NCI-H774 (cell line): ENCODE results near the gene SH2B2.
A peak's percentile ranks its signal among the peaks of the same experiment; 100 is the strongest.
"Not testable (repeated sequence)": the region's sequence is repeated elsewhere in the genome, so short reads cannot be mapped to it uniquely, and the experiment has no call there.

Experiments
- DNase-seq: peaks from one replicate; lab custom pipeline; 2025; lab: John Stamatoyannopoulos, UW

SH2B2 gene

DNA sequence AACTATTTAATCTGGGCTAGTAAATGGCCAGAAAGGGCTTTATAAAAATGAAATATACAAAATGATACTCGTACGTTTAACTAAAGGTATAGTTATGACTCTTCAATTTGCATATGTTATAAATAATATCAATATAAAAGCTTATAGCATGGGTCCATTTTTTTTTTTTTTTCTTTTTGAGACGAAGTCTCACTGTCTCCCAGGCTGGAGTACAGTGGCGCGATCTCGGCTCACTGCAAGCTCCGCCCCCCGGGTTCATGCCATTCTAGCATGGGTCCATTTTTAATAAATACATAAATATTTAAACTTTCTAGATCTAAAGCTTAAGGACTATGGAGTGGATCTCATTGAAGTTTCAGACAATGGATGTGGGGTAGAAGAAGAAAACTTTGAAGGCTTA lies 50.3 kb downstream of the SH2B2 start:
- DNase-seq = not testable (repeated sequence)

DNA sequence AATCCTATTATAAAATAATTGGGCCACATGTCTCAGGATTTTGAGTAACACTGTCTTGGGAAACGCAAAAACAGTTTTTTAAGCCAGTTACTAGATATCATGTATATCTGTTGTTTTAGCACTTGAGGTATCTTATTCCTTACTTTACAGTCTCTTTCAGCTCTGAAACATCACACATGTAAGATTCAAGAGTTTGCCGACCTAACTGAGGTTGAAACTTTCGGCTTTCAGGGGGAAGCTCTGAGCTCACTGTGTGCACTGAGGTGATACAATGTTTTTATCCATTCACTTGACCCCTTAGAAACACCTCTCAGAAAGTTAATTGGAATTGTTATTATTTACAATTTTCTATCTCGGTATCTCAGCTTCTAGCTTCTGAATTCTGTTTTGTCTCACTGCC lies 50.8 kb downstream of the SH2B2 start:
- not testable (repeated sequence) for DNase-seq

DNA sequence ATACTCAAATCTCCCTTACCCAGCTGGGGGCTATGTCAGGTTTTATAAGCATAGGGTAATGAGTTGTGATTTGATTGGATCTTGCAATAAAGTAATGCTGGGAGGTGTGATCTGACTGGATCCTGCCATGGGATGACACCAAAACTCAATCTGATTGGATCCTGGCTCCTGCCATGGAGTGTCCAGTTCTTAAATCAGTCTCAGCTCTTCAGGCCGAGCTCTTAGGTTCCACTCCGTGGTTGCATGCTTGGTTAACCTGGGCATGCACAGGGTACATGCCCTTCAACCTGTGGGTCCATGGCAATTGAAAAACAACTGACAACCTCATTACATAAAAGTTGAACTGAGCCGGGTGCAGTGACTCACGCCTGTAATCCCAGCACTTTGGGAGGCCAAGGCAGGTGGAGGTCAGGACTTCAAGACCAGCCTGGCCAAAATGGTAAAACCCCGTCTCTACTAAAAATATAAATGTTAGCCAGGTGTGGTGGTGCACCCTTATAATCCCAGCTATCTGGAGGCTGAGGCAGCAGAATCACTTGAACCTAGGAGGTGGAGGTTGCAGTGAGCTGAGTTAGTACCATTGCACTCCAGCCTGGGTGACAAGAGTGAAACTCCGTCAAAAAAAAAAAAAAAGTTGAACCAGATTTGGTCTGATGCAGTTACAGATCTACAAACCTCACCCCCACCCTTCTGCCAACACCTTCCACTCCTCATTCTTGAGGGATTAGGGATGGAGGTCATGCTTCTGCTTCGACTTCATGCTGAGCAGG lies 54.1 kb downstream of the SH2B2 start:
- not testable (repeated sequence) for DNase-seq

DNA sequence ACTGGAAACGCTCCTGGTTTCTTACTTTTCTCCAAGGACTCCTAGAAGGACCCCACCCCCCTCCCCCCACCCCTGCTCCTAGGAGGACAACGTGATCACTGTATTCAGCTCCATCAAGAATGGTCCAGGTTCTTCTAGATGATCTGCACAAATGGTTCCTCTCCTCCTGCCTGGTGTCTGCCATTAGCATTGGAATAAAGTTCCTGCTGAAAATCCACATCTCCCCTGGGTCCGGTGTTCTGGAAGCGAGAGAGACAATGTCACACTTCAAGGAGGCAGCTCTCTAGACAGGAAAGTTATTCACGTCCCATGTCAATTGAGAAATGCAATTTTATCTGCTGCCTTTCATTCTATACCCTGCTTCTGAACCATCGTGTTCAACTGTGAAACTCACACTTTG lies 60.3 kb downstream of the SH2B2 start:
- not testable (repeated sequence) for DNase-seq

GRCh38 chr7:102356344-102356743 lies 69.7 kb downstream of the SH2B2 start, which contains the start of gene SPDYE6:
Gene SPDYE6 (minus strand): TSS chr7:102356444. CDS start chr7:102356023, 421 bp downstream.
- DNase-seq = not testable (repeated sequence)

GRCh38 chr7:102363549-102364393 lies 77.1 kb downstream of the SH2B2 start:
- peak; percentile 93 for DNase-seq

GRCh38 chr7:102364394-102364886 lies 77.8 kb downstream of the SH2B2 start:
- DNase-seq = not testable (repeated sequence)

- DNase-seq = not testable (repeated sequence)
Observed at GRCh38 chr7:102365390-102365789, 78.7 kb downstream of the SH2B2 start.

DNA sequence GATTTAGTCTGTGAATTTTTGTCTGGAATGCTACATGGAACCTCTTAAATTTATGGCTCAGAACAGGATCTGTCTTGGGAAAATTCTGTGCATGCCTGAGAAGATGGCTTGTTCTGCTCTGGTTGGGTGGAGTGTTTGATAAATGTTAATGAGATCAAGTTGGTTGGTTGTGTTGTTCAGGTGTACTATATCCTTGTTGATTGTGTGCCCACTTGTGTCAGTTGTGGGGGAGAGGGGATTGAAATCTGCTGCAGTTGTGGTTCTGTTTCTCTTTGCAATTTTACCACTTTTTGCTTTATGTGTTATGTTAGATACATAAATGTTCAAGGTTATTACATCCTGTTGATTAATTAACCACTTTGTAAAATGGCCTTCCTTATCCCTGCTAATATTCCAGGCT lies 83.4 kb downstream of the SH2B2 start:
- DNase-seq = not testable (repeated sequence)
